DOHH2 (cell line): Measurements from ENCODE around the gene CEP295NL.

ENCODE experiments used
- H3F3A ChIP-seq: fragments of 200-600 bp; sonication (generic), shearing (Covaris generic); 2 replicates; pipeline ENCODE4 v1.6.0; 2016; ENCODE audit warnings: antibody characterized with exemption, mild to moderate bottlenecking; ENCODE audit not compliant: control insufficient read depth, insufficient read depth
- H3K27ac ChIP-seq: fragments of 200-600 bp; sonication (generic); 2 replicates; pipeline ENCODE4 v1.5.1; 2014; ENCODE audit warnings: low read depth, mild to moderate bottlenecking, low read length, moderate library complexity
- H3K27me3 ChIP-seq: fragments of 200-600 bp; sonication (generic); 2 replicates; pipeline ENCODE4 v1.6.1; 2014; ENCODE audit warnings: mild to moderate bottlenecking, low read length, mixed read lengths; ENCODE audit not compliant: control insufficient read depth
- H3K36me3 ChIP-seq: fragments of 200-600 bp; sonication (generic); 2 replicates; pipeline ENCODE4 v1.6.1; 2014; ENCODE audit warnings: mild to moderate bottlenecking, low read length, moderate library complexity, mixed read lengths; ENCODE audit not compliant: control insufficient read depth
- H3K4me1 ChIP-seq: fragments of 200-600 bp; sonication (generic); 2 replicates; pipeline ENCODE4 v1.6.1; 2014; ENCODE audit warnings: mild to moderate bottlenecking, low read length, mixed read lengths; ENCODE audit not compliant: control insufficient read depth
- H3K4me2 ChIP-seq: fragments of 200-600 bp; sonication (generic); 2 replicates; pipeline ENCODE4 v1.6.0; 2014; ENCODE audit warnings: mild to moderate bottlenecking, low read length, moderate library complexity
- H3K4me3 ChIP-seq: fragments of 200-600 bp; sonication (generic); 2 replicates; pipeline ENCODE4 v1.5.1; 2014; ENCODE audit warnings: mild to moderate bottlenecking, low read length, mixed read lengths
- H3K79me2 ChIP-seq: fragments of 200-600 bp; sonication (generic); 2 replicates; pipeline ENCODE4 v1.6.1; 2014; ENCODE audit warnings: mild to moderate bottlenecking, low read length, mixed read lengths; ENCODE audit not compliant: control insufficient read depth
- H3K9me2 ChIP-seq: fragments of 200-600 bp; sonication (generic); replicated peaks from 2 replicates; pipeline ENCODE4 v1.6.1; 2014; ENCODE audit warnings: mild to moderate bottlenecking, low read length, mixed read lengths; ENCODE audit not compliant: control insufficient read depth
- H3K9me3 ChIP-seq: fragments of 200-600 bp; sonication (generic); 2 replicates; pipeline ENCODE4 v1.6.1; 2014; ENCODE audit warnings: antibody characterized with exemption, low read length, mixed read lengths; ENCODE audit not compliant: control insufficient read depth, insufficient read depth
- H4K20me1 ChIP-seq: fragments of 200-600 bp; sonication (generic); 2 replicates; pipeline ENCODE4 v1.6.0; 2014; ENCODE audit warnings: low read depth, mild to moderate bottlenecking, antibody characterized with exemption, low read length, moderate library complexity; ENCODE audit not compliant: control insufficient read depth, insufficient read depth
- CTCF ChIP-seq: fragments of 200-600 bp; sonication (generic); IDR thresholded peaks from one replicate; pipeline ENCODE4 v1.5.1; 2014; ENCODE audit warnings: antibody characterized with exemption, mild to moderate bottlenecking, low read depth, low read length; ENCODE audit not compliant: poor library complexity, severe bottlenecking
- EZH2phosphoT487 ChIP-seq: fragments of 200-600 bp; sonication (generic); IDR thresholded peaks from 2 replicates; pipeline ENCODE4 v1.6.1; 2017; ENCODE audit warnings: borderline replicate concordance, mild to moderate bottlenecking, antibody characterized with exemption, low read length, moderate library complexity, mixed read lengths

Gene CEP295NL

GRCh38 chr17:78840780-78841611, 62.0 kb downstream of the CEP295NL start, which contains the start of gene USP36:
USP36 (minus strand) TSS chr17:78840814; CDS start chr17:78836363, 4,451 bp downstream.
- peaks cover 28% of the 10 kb centered on the region for H3K4me1 ChIP-seq
- H3K27ac ChIP-seq, result peak within 1 kb of the TSS; percentile 70
- no peaks in the 10 kb centered on the region for H3K9me3 ChIP-seq
- no peaks in the 10 kb centered on the region for H3K27me3 ChIP-seq
- H3K79me2 ChIP-seq, result peaks cover 55% of the 10 kb centered on the region
- peaks cover 3% of the 10 kb centered on the region; the same call in 1 of the 2 replicates for H3F3A ChIP-seq
- H4K20me1 ChIP-seq, result 0 out of 2 replicates have a peak, but pooled peaks cover 17% of the 10 kb centered on the region
- TF ChIP-seq CTCF, result no peak
- no peak for TF ChIP-seq EZH2phosphoT487
- H3K36me3 ChIP-seq, result peaks cover 42% of the 10 kb centered on the region
- peak within 1 kb of the TSS; percentile 84 for H3K4me2 ChIP-seq
- peak within 1 kb of the TSS; percentile 89 for H3K4me3 ChIP-seq
- H3K9me2 ChIP-seq, result no peaks in the 10 kb centered on the region
